Neural crest cell (in vitro differentiated cells): ENCODE results near the gene CRYGS. TPM values are rescaled to one million over a fixed set of nuclear protein-coding genes. Genes with fewer than 3 reads are reported as not detected.

ENCODE experiments used
- DNase-seq: peaks from one replicate; pipeline ENCODE4 v3.0.0; 2021; ENCODE audit warnings: low read depth, mixed read lengths, low spot score
- H3K27ac Mint-ChIP-seq: one replicate; pipeline ENCODE4 v1.8.0; 2021; ENCODE audit warnings: mild to moderate bottlenecking, mixed read lengths; ENCODE audit not compliant: unreplicated experiment
- H3K27me3 Mint-ChIP-seq: 2 replicates; pipeline ENCODE4 v1.8.0; 2021; ENCODE audit warnings: low read depth, mild to moderate bottlenecking, mixed read lengths
- H3K36me3 Mint-ChIP-seq: 2 replicates; pipeline ENCODE4 v1.8.0; 2021; ENCODE audit warnings: low read depth, mild to moderate bottlenecking, mixed read lengths
- H3K4me1 Mint-ChIP-seq: 2 replicates; pipeline ENCODE4 v1.8.0; 2021; ENCODE audit warnings: mixed read lengths
- H3K4me3 Mint-ChIP-seq: one replicate; pipeline ENCODE4 v1.8.0; 2021; ENCODE audit warnings: mild to moderate bottlenecking, mixed read lengths
- H3K9me3 Mint-ChIP-seq: 2 replicates; pipeline ENCODE4 v1.8.0; 2021; ENCODE audit warnings: mixed read lengths
- total RNA-seq: library from RNA; stranded (reverse); gene quantifications from 2 replicates; pipeline ENCODE4 v1.2.1, GENCODE V29; 2021
- TF ChIP-seq, protein P1 (sequence below): fragments of 200-600 bp; sonication (generic); conservative IDR thresholded peaks from 2 replicates; pipeline ENCODE4 v1.5.0; 2021; ENCODE audit warnings: antibody characterized with exemption, mild to moderate bottlenecking

The CRYGS gene
- total RNA-seq, 1 donor from 2014 or later: 4.7 TPM

DNA sequence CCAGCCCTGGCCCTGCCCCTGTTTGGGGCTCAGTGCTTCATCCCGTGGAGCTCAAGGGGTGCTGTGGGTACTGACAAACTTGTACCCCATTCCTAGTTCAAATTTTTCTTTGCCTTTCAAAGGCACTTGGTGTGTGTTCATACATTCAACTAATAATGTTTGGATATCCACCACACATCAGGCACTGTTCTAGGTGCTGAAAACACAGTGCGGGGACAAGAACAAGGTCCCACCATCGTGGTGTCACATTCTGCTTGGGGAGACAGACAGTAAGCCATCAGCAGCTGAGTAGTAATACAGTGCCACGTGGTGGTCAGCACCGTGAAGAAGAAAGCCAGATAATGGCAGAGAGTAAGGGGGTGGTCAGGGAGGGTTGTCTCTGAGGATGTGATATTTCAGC is 32.5 kb downstream of the CRYGS start:
- TF ChIP-seq, protein P1, sequence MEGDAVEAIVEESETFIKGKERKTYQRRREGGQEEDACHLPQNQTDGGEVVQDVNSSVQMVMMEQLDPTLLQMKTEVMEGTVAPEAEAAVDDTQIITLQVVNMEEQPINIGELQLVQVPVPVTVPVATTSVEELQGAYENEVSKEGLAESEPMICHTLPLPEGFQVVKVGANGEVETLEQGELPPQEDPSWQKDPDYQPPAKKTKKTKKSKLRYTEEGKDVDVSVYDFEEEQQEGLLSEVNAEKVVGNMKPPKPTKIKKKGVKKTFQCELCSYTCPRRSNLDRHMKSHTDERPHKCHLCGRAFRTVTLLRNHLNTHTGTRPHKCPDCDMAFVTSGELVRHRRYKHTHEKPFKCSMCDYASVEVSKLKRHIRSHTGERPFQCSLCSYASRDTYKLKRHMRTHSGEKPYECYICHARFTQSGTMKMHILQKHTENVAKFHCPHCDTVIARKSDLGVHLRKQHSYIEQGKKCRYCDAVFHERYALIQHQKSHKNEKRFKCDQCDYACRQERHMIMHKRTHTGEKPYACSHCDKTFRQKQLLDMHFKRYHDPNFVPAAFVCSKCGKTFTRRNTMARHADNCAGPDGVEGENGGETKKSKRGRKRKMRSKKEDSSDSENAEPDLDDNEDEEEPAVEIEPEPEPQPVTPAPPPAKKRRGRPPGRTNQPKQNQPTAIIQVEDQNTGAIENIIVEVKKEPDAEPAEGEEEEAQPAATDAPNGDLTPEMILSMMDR: no peak
- Mint-ChIP-seq H3K36me3 (no peaks in the 10 kb centered on the region), H3K4me3 (no peak overlapping the region), H3K27ac (no peak overlapping the region), H3K4me1 (peaks cover 6% of the 10 kb centered on the region), H3K9me3 (no peaks in the 10 kb centered on the region), H3K27me3 (peaks cover 20% of the 10 kb centered on the region)
- no peak for DNase-seq

DNA sequence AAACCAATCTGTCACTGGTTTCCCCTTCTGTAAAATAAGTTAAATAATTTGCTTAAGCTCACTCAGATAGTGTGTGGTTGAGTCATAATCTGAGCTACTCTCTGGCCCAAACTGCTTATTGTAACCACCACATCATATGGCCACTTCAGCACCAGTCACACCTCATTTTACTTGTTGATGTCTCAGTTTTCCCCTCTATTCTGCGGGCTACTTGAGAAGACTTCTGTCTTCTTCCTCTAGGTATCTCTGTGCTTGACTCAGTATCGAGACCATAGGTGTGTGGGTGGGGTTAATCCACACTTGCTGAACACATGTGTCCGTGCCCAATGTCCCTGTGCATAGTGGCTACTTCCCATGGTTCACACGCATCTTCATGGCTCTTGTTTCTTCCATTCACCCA is 32.9 kb downstream of the CRYGS start:
- Mint-ChIP-seq H3K27me3 (peaks cover 20% of the 10 kb centered on the region), H3K4me1 (peaks cover 6% of the 10 kb centered on the region), H3K4me3 (no peak overlapping the region), H3K27ac (no peak overlapping the region), H3K36me3 (no peaks in the 10 kb centered on the region), H3K9me3 (no peaks in the 10 kb centered on the region)
- TF ChIP-seq, protein P1: no peak
- no peak for DNase-seq

DNA sequence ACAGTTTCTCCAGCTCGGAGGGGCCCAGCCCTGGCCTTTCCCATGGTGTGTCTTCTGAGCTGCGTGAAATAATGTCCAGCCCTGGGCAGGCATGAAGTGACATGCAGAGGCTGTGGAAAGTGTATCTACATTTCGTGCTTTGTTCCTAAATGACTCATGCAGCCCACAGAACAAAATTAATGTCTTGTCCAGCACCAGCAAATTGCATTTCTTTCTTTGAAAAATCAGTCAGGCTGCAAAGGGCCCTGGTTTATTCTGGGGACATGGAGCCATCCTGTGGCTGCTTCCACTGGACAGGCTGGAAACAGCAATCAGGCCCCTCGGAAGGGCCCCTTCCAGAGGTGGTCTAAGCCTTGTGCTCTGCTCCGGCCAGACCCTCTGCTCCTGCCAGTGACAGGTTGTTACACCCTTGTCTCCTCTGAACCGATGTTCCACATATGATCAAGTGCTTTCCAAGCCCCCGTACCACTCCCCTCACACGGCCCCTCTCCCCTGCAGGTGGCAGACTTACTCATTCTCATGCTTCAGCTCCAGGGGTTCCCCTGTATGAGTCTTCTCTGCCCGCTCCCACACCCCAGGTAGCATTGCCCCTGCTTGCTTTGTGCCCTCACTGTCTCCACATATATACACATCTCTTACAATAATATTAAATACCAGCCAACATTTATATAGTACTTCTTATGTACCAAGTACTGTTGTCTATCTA is 33.7 kb downstream of the CRYGS start:
- no peak for DNase-seq
- Mint-ChIP-seq H3K36me3 (no peaks in the 10 kb centered on the region), H3K4me1 (peaks cover 6% of the 10 kb centered on the region), H3K27me3 (peaks cover 20% of the 10 kb centered on the region), H3K9me3 (no peaks in the 10 kb centered on the region), H3K4me3 (no peak overlapping the region), H3K27ac (no peak overlapping the region)
- TF ChIP-seq, protein P1: no peak

DNA sequence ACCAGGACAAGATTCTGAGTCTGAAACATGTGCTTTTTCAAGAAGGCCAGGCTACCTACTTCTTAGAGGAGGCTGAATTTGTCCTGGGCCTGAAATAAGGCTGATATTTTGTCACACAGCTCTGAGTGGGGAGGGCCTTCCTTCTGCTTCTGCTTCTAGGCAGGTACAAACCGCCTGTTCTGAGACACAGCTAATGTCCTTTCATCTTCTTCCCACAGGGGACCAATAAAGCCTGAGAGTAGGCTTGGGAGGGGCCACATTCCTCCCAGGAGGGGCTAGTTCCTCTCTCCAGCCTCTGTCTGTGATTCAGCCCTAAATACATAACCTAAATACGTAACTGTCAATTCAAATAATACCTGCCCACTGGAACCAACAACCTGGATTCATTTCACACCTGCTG is 34.8 kb downstream of the CRYGS start:
- no peak for DNase-seq
- Mint-ChIP-seq H3K36me3 (no peaks in the 10 kb centered on the region), H3K4me3 (no peak overlapping the region), H3K4me1 (peaks cover 6% of the 10 kb centered on the region), H3K9me3 (no peaks in the 10 kb centered on the region), H3K27me3 (peaks cover 15% of the 10 kb centered on the region), H3K27ac (no peak overlapping the region)
- TF ChIP-seq, protein P1: no peak

DNA sequence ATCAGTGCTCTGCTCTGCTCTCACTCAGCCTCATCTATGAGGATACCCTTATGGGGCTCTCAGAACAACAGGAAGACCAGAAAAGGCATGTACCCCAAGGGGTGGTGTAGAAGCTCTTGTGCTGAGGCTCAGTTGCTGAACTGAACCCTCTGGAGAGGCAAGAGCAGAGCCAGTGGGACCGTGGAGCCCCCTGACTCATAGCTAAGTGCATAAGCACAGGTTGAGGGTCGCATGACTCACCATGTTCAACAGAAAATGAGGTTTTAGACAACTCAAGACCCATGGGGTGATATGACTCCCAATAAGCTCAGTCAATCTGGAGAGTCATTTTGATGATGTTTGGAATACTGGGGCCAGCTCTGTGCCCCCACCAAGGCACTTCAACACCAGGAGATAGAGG is 37.3 kb downstream of the CRYGS start:
- no peak overlapping the region for H3K27ac Mint-ChIP-seq
- no peaks in the 10 kb centered on the region for H3K9me3 Mint-ChIP-seq
- H3K36me3 Mint-ChIP-seq: no peaks in the 10 kb centered on the region
- peaks cover 7% of the 10 kb centered on the region for H3K4me1 Mint-ChIP-seq
- no peak for DNase-seq
- TF ChIP-seq, protein P1: no peak
- H3K27me3 Mint-ChIP-seq: peaks cover 8% of the 10 kb centered on the region
- no peak overlapping the region for H3K4me3 Mint-ChIP-seq
